Esophagus muscularis mucosa (tissue), 4 donors: ENCODE results near the gene SH3RF3.

Source experiments
- EP300 ChIP-seq: sonication (generic); formaldehyde crosslinking; IDR thresholded peaks from one replicate; pipeline ENCODE4 v1.6.1; 2017; ENCODE audit warnings: antibody characterized with exemption
- POLR2A ChIP-seq: fragments of 450-650 bp; IDR thresholded peaks from one replicate; pipeline ENCODE4 v1.6.1; 2017; ENCODE audit warnings: antibody characterized with exemption, moderate library complexity, mild to moderate bottlenecking, low read depth
- POLR2AphosphoS5 ChIP-seq, 2 donors: sonication (generic); formaldehyde crosslinking; IDR thresholded peaks; one replicate each; pipeline ENCODE4 v1.6.1; 2017; ENCODE audit warnings: antibody characterized with exemption in 2 of 2
- TF ChIP-seq, protein P1 (sequence below), 3 experiments: fragments of 200-600 bp in 2 of 3; fragments of 450-650 bp in 1 of 3; sonication (generic) in 2 of 3; IDR thresholded peaks; one replicate each; pipeline ENCODE4 v1.5.1; 2017 to 2019; ENCODE audit warnings: antibody characterized with exemption in 3 of 3, mild to moderate bottlenecking in 2 of 3, moderate library complexity in 1 of 3

- TF ChIP-seq, protein P1, sequence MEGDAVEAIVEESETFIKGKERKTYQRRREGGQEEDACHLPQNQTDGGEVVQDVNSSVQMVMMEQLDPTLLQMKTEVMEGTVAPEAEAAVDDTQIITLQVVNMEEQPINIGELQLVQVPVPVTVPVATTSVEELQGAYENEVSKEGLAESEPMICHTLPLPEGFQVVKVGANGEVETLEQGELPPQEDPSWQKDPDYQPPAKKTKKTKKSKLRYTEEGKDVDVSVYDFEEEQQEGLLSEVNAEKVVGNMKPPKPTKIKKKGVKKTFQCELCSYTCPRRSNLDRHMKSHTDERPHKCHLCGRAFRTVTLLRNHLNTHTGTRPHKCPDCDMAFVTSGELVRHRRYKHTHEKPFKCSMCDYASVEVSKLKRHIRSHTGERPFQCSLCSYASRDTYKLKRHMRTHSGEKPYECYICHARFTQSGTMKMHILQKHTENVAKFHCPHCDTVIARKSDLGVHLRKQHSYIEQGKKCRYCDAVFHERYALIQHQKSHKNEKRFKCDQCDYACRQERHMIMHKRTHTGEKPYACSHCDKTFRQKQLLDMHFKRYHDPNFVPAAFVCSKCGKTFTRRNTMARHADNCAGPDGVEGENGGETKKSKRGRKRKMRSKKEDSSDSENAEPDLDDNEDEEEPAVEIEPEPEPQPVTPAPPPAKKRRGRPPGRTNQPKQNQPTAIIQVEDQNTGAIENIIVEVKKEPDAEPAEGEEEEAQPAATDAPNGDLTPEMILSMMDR (IDR thresholded peaks at IDR 0.05), result no peak
- TF ChIP-seq POLR2A, result no peak
- TF ChIP-seq POLR2AphosphoS5 (IDR thresholded peaks at IDR 0.05), result no peak
- no peak for TF ChIP-seq EP300
These were observed 334.9 kb downstream of the SH3RF3 start for GRCh38 chr2:109463891-109464290.
